ENCODE results near the gene PTPN21. TPM values are rescaled to one million over a fixed set of nuclear protein-coding genes. Genes with fewer than 3 reads are reported as not detected.

The PTPN21 gene
- total RNA-seq, 2 donors from 2014 or later, result 22.4 to 24.3 TPM

- H3K36me3 ChIP-seq, result peaks cover 45% of the 10 kb centered on the region
- DNase-seq (ENCODE audit: low spot score), result no peak
- no peak for TF ChIP-seq CTCF (IDR thresholded peaks at IDR 0.05)
- no peak overlapping the region for H3K4me3 ChIP-seq
- no peaks in the 10 kb centered on the region for H3K9me3 ChIP-seq
- peak overlapping the region; percentile 14 to 36 for H3K27ac ChIP-seq
- no peaks in the 10 kb centered on the region for H3K27me3 ChIP-seq
- peaks cover 0 to 24% of the 10 kb centered on the region in 2 donors for H3K4me1 ChIP-seq
These were observed 72.3 kb downstream of the PTPN21 start for GRCh38 chr14:88482524-88482923.

- no peak for DNase-seq (ENCODE audit: low spot score)
- H3K4me1 ChIP-seq, result peaks cover 0 to 27% of the 10 kb centered on the region in 2 donors
- no peaks in the 10 kb centered on the region for H3K9me3 ChIP-seq
- H3K36me3 ChIP-seq, result peaks cover 52% of the 10 kb centered on the region
- TF ChIP-seq CTCF (IDR thresholded peaks at IDR 0.05), result no peak
- H3K27ac ChIP-seq, result peak overlapping the region; percentile 14 to 36
- H3K4me3 ChIP-seq, result no peak overlapping the region
- H3K27me3 ChIP-seq, result no peaks in the 10 kb centered on the region
These were observed 73.0 kb downstream of the PTPN21 start for GRCh38 chr14:88481794-88482193.

- H3K27ac ChIP-seq, result peak overlapping the region in 1 of 2 donors; percentile 36
- H3K9me3 ChIP-seq, result no peaks in the 10 kb centered on the region
- peaks cover 0 to 32% of the 10 kb centered on the region in 2 donors for H3K4me1 ChIP-seq
- no peak for TF ChIP-seq CTCF (IDR thresholded peaks at IDR 0.05)
- no peaks in the 10 kb centered on the region for H3K27me3 ChIP-seq
- H3K4me3 ChIP-seq, result no peak overlapping the region
- DNase-seq (ENCODE audit: low spot score), result no peak
- peaks cover 58% of the 10 kb centered on the region for H3K36me3 ChIP-seq
These were observed 73.7 kb downstream of the PTPN21 start for GRCh38 chr14:88481059-88481458.

- H3K27ac ChIP-seq, result no peak overlapping the region
- H3K9me3 ChIP-seq, result no peaks in the 10 kb centered on the region
- no peak for DNase-seq (ENCODE audit: low spot score)
- H3K36me3 ChIP-seq, result peaks cover 55% of the 10 kb centered on the region
- TF ChIP-seq CTCF (IDR thresholded peaks at IDR 0.05), result no peak
- no peak overlapping the region for H3K4me3 ChIP-seq
- H3K27me3 ChIP-seq, result no peaks in the 10 kb centered on the region
- H3K4me1 ChIP-seq, result peaks cover 0 to 32% of the 10 kb centered on the region in 2 donors
These were observed 75.2 kb downstream of the PTPN21 start for GRCh38 chr14:88479574-88479987.

- Histone ChIP-seq H3K36me3 (peaks cover 49% of the 10 kb centered on the region), H3K27ac (no peak overlapping the region), H3K27me3 (no peaks in the 10 kb centered on the region), H3K4me1 (peaks cover 0 to 32% of the 10 kb centered on the region in 2 donors), H3K9me3 (no peaks in the 10 kb centered on the region), H3K4me3 (no peak overlapping the region)
- DNase-seq (ENCODE audit: low spot score), result no peak
- no peak for TF ChIP-seq CTCF (IDR thresholded peaks at IDR 0.05)
These were observed 75.9 kb downstream of the PTPN21 start for GRCh38 chr14:88478931-88479330.
